HG03565 (cell line): ENCODE measurements around the gene PLEKHA7.
A peak's percentile ranks its signal among the peaks of the same experiment; 100 is the strongest.

Experiments used
- ATAC-seq: cut with Tn5 transposase; IDR thresholded peaks from one replicate; pipeline ENCODE4 v1.9.1; 2021; ENCODE audit warnings: mild to moderate bottlenecking, moderate library complexity; ENCODE audit not compliant: unreplicated experiment

Gene PLEKHA7

DNA sequence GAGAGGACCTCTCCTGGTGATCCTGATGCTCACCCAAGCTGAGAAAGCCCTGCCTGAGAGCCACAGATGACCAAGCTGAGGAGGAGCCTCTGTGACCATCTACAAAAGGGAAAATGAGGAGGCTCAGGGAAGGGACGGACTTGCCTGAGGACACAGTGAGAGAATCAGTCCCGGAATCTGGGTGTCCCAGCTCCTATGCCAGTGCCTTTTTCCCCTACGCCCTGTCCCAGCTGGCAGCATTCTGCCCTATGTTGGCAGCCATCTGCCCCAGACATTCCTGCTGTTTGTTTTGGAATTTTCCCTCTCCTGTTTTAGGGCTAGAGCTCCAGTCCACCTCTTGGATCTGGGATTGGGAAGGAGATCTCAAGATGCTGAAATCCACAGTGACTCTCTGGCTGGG is 221.2 kb downstream of the PLEKHA7 start:
- ATAC-seq: no peak

DNA sequence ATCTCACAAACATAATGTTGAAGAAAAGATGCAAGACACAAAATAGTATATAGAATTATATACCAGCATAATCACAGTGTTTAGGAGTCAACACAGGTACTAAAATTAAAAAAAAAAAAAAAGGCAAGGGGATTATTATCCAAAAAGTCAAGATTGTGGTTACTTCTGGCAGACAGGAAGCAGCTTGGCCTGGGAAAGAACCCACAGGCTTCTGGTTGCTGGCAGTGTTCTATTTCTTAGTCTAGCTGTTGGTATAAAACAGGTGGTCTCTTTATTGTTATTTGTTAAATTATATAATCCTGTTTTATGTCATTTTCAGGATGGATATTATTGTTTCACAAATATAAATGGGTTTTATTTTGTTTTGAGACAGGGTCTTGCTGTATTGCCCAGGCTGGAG is 221.8 kb downstream of the PLEKHA7 start:
- ATAC-seq: no peak

DNA sequence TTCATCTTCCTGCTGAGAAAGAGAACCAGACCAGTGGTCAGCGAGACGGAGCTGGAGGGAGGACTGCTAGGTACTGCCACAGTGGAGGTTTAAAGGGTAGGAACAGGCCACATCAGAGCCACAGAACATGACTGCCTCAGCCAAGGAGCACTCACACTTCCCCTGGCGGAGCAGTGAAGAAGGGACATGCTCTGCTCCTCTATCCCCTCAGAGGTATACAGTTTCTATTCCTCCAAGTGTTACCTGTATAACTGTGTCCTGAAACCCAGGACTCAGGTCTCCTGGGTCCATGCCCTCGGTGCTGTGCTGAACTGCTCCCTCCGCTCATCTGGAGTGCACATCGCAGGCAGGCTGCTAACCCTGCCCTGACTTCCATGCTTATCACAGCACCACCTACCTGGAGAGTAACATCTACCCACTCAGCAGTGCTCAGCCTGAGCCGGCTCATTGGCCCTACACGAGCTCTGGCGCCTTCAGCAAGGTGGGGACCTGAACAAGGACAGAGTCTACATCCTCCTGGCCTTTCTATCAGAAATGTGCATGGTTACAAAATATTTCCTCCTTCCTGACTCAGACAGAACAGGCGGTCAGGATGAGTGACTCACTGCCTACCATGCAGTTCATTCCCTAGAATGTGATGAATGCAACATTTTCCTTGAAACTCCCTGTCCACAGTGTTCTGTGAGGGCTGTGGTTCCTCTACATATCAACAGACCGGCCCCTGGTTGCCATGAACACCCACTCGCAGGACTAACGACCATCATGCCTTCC is 222.8 kb downstream of the PLEKHA7 start:
- ATAC-seq: no peak

DNA sequence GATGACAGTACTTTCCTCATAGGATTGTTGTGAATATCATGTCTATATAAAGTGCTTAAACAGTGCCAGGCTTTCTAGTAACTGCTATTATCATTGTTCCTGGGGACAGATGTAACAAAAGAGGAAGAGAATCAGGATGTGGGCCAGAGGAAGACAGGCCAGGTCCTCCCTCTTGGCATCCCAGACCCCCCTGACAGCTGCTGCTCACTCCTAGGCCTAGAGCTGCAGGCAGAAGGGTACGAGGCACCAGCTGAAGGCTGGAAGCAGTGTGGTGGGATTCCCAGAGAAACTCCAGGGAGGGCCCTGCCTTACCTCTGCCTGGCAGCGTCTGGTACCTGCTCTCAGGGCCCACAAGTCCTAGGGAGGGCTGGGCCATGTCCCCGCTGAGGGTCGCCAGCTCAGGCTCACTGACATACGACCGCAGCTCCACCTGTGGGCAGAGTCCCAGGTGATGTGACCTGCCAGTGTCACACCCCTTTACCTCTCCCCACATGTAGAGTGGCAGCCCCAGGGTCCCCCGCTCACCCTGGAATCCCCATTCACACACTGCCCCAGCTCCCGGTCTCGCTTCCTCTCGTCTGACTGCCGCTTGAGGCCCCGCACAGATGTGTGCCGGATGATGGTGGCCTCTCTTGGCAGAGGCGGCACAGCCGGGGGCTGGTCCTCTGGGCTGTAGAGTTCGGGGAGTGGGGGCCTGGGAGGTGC is 223.6 kb downstream of the PLEKHA7 start:
- ATAC-seq: no peak

DNA sequence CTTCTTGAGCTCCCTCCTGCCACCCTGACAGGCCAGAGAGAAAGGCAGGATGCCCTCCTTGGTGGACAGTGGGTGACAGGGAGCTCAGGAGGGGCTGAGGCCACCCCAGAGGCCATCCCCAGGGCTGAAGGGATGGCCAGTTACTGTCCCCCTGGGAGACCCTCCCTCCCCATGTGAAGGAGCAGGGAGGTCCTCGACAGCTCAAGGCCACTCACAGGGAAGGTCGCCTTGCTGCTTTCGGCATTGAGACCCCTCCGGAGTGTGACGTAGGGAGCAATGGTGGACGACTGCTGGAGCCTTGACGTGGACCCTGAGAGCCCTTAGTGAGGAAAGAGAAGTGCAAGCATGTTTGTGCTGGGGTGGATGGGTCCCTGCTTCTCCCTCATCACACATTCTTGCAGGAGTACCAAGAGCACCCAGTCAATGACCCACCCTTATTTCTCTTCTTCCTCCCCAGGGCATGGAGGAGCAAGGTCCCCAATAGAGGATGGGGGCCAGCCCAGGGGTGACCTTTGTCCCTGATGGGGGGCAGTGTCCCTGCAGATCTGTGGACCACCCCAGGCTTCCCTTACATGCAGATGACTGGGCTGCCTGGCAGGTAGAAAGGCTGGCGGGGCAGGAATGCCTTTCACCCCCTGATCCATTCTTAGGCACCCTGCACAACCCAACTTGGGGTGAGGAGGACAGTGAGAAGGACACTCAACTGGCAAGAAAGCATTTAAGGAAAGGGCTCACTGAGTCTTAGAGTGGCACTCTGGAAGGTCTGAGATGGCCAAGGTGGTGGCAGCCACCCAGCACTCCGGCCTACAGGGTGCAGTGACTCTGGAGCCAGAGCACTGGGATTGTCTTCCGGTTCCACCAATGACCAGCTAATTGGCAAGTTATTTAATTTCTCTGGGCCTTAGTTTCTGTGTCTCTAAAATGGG is 224.4 kb downstream of the PLEKHA7 start:
- no peak for ATAC-seq

DNA sequence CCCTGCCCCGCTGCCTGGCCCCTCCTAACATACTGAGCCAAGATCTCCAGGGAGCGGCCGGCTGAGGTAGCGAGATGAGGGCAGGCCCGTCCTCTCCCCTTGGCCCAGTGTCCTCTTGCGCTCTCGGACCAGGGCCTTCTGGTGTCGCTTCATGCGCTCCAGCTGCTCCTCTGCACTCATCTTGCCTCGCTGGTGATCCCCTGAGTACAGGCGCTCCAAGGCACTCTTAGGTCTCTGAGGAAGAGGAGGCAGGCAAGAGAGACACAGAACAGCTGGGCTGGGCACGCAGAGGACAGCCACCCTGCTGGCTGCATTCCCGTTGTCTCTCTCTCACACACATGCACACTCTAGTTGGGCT is 225.2 kb downstream of the PLEKHA7 start:
- no peak for ATAC-seq

DNA sequence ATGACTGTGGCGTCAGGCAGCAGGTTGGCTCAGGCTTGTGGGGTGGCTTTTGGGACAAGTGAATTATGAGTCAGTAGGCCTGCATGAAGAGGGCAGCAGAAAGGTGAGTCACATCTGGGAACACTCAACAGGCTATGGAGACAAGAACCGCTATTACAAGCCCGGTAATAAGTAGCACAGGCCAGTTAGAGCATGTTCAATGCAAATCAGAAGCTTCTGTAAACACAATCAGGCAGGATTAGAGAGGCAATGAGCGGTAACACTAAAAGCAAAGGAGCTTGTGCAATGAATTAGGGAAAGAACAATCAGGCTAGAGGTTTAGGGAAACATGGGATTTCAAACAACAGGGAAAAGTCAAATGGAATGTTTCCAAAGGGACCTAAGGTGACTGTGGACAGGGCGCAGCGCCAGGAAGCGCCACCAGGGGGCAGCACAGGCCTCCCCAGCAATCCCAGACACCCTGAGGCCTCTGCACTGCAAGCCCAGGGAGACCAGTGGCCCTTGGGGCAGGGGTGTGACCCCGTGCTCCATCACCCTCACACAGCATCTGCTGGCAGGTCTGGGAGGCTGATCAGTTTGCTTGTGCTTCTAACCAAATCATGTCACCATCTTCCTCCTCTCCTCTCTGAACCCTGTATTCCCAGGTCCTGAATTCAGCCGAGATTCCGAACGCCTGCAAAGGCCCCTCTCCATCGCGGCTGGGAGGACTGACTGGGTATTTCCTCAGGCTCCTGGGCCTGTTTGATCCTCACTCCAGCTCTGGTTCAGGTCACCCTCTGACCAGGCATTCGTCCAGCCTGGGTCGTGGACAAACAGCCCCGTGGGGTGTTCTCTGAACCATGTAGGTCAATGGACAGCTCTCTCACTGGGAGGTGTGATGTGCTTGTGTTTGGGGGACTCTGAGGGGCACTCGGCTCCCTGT is 225.8 kb downstream of the PLEKHA7 start:
- peak; percentile 52 for ATAC-seq

DNA sequence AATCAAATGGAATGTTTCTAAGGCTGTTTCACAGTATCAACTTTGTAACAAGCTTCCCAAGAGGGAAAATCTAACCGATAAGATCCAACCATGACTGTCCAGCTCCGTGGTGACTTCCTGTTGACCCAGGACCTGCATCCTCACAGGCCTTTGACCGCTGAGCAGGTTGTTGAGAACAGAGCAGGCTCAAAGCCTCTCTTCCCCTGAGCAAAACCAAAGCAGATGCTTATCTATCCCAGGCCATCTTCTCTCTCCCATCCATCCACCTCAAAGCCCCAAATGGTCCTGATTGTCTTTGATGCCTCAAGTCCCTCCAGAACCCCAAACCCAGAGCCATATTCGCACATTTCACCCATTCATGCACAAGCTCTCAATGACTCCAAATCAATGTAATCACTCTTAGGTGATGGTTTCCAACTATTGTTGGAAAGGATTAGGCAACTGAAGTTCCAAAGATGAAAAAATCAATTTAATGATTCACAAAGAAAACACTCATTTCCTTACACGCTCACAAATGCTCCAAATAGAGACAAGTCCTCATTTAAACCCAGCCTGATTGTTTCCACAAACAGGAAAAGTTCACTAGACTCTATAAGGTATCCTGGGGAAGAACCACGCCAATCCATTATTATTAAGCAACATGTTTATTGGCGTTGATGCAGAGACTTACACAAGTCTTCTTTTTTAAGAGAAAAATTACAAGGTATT is 227.0 kb downstream of the PLEKHA7 start:
- no peak for ATAC-seq

DNA sequence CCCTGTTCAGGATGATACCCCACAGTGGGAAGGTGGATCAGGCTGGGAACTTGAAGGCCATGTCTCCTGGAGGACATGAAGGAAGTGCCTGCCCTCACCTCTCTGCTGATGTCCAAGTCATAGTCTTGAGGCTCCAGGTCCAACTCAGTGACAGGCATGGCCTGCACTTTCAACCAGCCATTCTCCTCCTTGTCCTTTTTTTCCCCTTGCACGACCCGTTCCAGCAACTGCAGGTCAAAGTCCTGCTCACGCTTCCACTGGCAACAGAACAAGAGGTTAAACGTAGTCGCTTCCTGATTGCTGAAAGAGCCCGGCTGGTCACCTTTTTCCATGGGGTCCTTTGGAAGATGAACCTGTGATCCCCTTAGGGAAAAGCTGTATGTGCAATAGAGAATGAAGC is 228.1 kb downstream of the PLEKHA7 start:
- ATAC-seq: no peak

DNA sequence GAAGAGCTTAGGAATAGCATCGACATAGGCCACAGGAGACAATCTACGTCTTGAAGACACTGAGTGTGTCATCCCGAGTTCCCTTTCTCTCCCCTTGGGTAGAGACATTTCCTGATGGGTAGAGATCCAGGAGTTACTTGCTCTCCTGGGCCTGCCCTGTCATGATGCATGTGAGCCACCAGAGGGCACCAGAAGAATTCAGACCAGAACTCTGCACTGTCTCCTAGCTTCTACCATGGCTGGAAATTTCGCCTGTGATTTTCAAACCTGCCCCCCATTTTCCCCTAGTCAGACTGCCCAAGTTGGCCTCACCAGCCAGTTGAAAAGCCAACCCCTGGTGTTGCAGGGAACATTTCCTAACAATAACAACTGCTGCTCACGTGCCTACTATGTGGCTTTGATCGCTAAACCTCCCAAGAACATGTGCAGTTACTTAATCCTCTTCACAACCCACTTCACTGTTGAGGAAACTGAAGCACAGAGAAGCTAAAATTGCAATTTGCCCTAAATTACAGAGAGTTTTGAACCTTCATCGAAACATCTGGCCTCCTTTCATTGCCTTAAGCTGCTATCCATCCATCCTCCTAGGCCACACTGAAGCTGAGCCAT is 228.6 kb downstream of the PLEKHA7 start:
- ATAC-seq: no peak

DNA sequence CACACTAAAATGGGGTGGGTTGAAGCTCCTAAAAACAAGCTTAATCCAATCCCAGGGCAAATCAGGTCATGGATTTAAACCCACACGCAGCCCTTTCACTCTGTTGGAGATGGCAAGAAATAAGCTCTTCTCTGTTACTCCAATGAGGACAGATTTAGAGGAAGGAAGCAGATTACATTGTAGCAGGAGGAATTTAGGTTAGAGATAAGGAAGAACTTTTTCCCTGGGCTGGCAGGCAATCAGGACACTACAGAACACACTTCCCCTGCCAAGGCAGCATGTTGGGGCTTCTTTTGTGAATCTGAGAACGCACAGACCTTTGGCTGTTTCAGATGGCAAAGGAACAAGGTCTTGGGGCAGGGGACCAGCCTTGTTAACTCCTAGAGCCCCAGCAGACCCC is 229.5 kb downstream of the PLEKHA7 start:
- no peak for ATAC-seq

DNA sequence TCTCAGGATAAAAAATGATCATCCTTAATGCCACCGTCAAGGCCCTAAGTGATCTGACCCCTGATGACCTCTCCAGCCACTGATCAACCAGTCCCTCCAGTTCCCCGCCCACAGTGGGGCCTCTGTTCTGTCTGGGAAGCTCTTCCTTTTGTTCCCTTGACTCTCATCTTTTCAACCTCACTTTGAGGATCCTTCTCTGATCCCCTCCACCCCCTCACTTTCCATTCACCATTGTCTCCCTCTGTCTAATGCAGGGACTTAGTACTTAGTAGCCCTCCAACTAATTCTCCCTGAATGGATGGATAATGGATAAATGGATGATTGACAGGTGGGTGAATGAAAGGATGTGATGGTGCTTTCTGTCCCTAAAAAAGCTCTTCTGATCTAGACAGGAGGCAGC is 230.1 kb downstream of the PLEKHA7 start:
- no peak for ATAC-seq

DNA sequence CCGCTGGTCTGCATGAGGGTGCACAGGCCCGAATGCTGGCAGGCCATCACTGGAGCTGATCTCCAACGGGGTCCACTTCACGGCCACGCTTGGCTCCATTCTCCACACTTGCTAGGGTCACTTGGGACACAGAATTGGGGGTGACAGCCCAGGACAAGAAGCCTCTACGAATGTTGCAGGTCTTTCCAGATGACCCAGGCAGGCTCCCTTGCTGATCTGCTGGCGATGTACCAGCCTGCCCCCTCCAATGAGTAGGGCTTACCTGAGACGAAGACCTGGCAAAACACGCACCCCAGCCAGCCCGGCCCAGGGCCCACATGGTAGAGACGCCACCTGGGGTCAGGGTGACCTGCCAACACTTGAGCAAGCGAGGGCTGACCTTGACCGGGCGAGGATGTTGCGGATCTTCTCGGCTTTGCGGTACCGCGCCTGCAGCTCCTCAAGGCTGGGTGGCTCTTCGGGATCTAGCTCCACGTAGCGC is 230.9 kb downstream of the PLEKHA7 start:
- no peak for ATAC-seq

DNA sequence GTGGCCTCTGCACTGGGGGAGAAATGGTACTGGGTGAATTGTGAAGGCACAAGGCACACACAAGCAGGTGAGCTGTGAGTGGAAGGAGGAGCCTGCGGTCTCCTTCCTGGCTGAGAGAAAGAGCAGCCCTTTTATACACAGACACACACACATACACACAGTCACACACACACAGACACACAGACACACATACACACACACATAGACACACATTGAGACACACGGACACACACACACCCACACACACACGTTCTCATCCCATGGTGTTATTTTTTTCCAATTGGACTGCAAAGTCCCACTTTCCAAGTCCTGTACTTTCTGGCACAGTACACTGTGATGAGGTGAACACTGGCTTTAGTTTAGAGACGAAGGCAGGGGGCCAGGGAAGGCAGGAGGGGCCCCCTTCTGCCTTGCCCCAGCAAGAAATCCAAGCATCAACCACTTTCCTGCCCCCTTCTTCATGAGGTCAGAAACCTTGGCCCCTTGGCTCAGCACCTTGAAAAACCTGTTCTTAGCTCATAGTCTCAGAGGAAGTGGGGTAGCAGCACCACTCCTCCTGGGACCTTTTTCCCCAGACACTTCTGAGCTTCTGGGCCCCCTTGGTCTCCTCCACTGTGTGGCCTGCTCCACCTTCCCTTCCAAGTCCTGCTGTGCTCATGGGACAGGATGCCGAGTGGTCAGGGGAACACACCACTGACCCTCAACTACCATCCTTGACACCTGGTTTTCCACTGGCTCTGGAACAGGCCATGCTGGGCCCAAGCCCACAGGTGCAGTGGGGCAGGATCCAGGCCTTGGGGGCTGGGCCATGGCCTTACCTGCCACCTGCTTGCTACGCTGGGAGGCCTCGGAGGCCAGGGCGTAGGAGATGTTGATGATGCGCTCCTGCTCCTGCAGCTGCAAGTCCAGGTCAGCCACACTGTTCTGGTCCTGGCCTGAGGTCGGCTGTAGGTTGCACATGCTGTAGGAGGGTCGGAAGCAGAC is 232.0 kb downstream of the PLEKHA7 start:
- no peak for ATAC-seq

DNA sequence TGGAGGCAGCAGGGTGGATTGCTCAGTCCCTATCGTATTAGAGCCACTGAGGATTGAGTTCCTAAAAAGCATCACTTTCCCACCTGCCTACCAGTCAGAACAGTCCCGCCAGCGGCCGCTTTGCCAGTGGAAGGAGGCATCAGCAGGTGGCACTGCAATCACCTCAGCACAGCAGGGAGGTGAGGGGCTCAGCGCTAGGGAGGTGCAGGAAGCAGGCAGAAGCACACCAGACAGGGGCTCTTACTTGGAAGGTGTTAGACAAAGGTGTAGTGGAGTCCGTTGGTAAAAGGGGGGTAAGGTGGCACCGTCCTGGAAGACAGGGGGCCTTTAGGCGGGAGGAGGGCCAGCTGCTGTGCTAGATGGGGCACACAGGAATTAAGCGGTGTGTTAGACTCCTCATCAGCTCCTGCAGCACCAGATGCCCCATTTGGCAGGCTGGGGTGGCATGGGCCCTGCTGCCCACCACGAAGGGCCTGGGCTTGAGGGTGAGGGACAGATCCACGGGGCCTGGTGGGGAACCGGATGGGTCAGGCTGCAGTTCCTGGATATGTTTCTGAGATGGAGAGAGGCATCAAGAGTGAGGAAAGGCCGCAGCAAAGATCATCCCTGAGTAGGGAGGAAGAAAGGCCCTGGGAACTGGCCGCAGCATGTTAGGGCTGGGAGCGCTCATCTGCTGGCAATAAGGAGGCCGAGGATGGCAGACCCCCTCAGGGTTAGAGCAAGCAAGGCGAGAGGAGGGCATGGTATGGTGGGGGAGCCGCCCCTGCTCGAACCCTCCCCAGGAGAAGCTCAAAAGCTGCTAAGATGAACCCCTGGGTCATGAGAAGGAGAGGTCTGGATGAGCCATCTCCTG is 233.3 kb downstream of the PLEKHA7 start:
- no peak for ATAC-seq

DNA sequence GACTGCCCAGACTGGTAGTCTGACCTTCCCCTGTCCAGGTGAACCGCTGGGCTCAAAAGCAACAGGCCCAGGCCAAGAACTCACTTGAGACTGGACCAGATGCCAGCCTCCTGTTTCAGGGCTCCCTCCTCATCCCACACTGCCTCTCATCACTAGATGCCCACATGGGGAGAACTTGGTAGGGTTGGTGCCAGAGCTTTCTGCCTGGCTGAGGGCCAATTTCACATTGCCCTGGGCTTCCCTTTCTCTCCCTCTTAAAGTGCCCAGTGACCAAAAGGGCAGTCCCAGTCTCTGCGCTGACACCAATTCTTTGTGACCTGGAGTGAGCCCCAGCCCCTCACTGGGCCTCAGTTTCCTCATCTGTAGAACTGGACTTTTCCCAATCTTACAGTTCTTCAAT is 234.1 kb downstream of the PLEKHA7 start:
- no peak for ATAC-seq

DNA sequence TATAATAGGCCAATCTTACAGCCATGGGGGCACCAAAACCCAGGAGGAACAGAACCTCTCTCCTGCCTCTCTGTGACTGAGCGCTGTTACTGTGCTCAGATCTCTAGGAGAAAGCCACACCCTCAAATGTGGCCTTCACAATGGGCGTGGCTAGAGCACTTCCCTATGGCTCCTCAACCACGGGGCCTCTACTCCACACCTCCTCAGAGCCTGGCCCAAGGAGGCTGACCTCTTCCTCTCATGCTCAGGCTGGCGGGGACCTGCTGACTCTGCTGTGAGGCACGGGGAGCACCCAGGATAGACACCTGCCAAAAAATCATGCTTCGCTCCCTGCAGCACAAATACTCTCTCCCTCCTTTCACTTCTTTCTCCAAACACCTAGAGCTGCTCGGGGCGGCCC is 234.8 kb downstream of the PLEKHA7 start:
- no peak for ATAC-seq
